GM12878 (cell line): ENCODE data around the gene PLEKHH2. TPM values are rescaled to one million over a fixed set of nuclear protein-coding genes. Genes with fewer than 3 reads are reported as not detected.

Experiments
- ATAC-seq: fragments of 200-7000 bp; cut with Tn5 transposase; 3 replicates; pipeline ENCODE4 v1.9.1; 2020; ENCODE audit warnings: mild to moderate bottlenecking, moderate library complexity
- BruUV-seq: library from RNA; stranded (reverse); fragments of 400-500 nt; replicated peaks from 2 replicates; lab custom pipeline; 2021; lab: Mats Ljungman, UMichigan
- CTCF ChIA-PET: fragments of 300-600 bp; sonication (Branson Sonifier 250); formaldehyde crosslinking; extraction: SDS; loops from one replicate; lab custom pipeline; 2021; ENCODE audit warnings: inconsistent platforms; lab: Yijun Ruan, JAX
- POLR2A ChIA-PET: fragments of 350-600 bp; formaldehyde crosslinking; extraction: SDS; loops from one replicate; lab custom pipeline; 2021; ENCODE audit warnings: inconsistent platforms; lab: Charles Lee
- RAD21 ChIA-PET: fragments of 300-600 bp; sonication (Branson Sonifier 250); formaldehyde crosslinking; loops from one replicate; lab custom pipeline; 2023; ENCODE audit warnings: antibody characterized with exemption; ENCODE audit not compliant: unreplicated experiment; lab: Charles Lee
- SMC1A ChIA-PET: fragments of 300-600 bp; sonication (Branson Sonifier 250); formaldehyde crosslinking; loops from one replicate; lab custom pipeline; 2023; ENCODE audit not compliant: unreplicated experiment, uncharacterized antibody; lab: Charles Lee
- DNase-seq: peaks from one replicate; pipeline ENCODE4 v3.0.0-alpha.2; 2011; ENCODE audit warnings: low read depth, low spot score
- FAIRE-seq: peaks from 3 replicates; lab custom pipeline; 2011; peaks lifted over from hg19 to GRCh38; lab: Jason Lieb, UNC
- H2AFZ ChIP-seq: 2 replicates; pipeline ENCODE4 v1.6.0; 2011; ENCODE audit warnings: low read depth, low read length, control low read depth; ENCODE audit not compliant: control insufficient read depth
- H3K27ac ChIP-seq: 2 replicates; pipeline ENCODE4 v1.5.1; 2011; ENCODE audit warnings: control low read depth; ENCODE audit not compliant: control insufficient read depth, insufficient read depth
- H3K27me3 ChIP-seq, 2 experiments: replicated peaks in 1 of 2; 2 replicates each; pipeline versions ENCODE4 v1.6.0 to v1.6.1; 2011; ENCODE audit warnings: low read length in 1 of 2; ENCODE audit not compliant: control insufficient read depth in 2 of 2, insufficient read depth in 2 of 2
- H3K36me3 ChIP-seq, 2 experiments: 2 replicates each; pipeline ENCODE4 v1.5.1; 2011; ENCODE audit warnings: low read length in 1 of 2; ENCODE audit not compliant: control insufficient read depth in 2 of 2, insufficient read depth in 2 of 2
- H3K4me1 ChIP-seq: 2 replicates; pipeline ENCODE4 v1.6.1; 2011; ENCODE audit warnings: mild to moderate bottlenecking, low read length, moderate library complexity, mixed read lengths; ENCODE audit not compliant: control insufficient read depth, insufficient read depth
- H3K4me2 ChIP-seq: 2 replicates; pipeline ENCODE4 v1.6.0; 2011; ENCODE audit warnings: control low read depth; ENCODE audit not compliant: control insufficient read depth, insufficient read depth
- H3K4me3 ChIP-seq: fragments of 200-600 bp; sonication (generic); 2 replicates; pipeline ENCODE4 v1.5.1; 2016
- H3K79me2 ChIP-seq: 2 replicates; pipeline ENCODE4 v1.6.0; 2011; ENCODE audit warnings: low read length; ENCODE audit not compliant: control insufficient read depth, insufficient read depth
- H3K9ac ChIP-seq: 2 replicates; pipeline ENCODE4 v1.8.0; 2011; ENCODE audit warnings: low read length, control low read depth, mixed read lengths; ENCODE audit not compliant: control insufficient read depth, insufficient read depth
- H3K9me3 ChIP-seq: replicated peaks from 3 replicates; pipeline ENCODE4 v1.5.1; 2011; ENCODE audit warnings: mild to moderate bottlenecking, low read length; ENCODE audit not compliant: control insufficient read depth, insufficient read depth
- H4K20me1 ChIP-seq: 2 replicates; pipeline ENCODE4 v1.6.0; 2011; ENCODE audit not compliant: control insufficient read depth, insufficient read depth
- BACH1 ChIP-seq: fragments of 450-650 bp; IDR thresholded peaks from 2 replicates; pipeline ENCODE4 v1.6.1; 2017; ENCODE audit warnings: mild to moderate bottlenecking, borderline replicate concordance
- GABPA ChIP-seq: IDR thresholded peaks from 2 replicates; pipeline ENCODE4 v1.6.1; 2014; ENCODE audit warnings: antibody characterized with exemption, low read depth, mild to moderate bottlenecking, inconsistent platforms
- IKZF2 ChIP-seq, 2 experiments: fragments of 450-650 bp; IDR thresholded peaks; 2 replicates each; pipeline ENCODE4 v1.6.1; 2017; ENCODE audit warnings: mild to moderate bottlenecking in 2 of 2, moderate library complexity in 2 of 2
- MEF2B ChIP-seq: fragments of 450-650 bp; IDR thresholded peaks from 2 replicates; pipeline ENCODE4 v1.6.1; 2018; ENCODE audit warnings: mild to moderate bottlenecking, moderate library complexity; ENCODE audit not compliant: partially characterized antibody, poor library complexity, severe bottlenecking
- MTA3 ChIP-seq: IDR thresholded peaks from 2 replicates; pipeline ENCODE4 v1.6.1; 2012; ENCODE audit warnings: low read length, inconsistent platforms, borderline replicate concordance
- POLR2A ChIP-seq: IDR thresholded peaks from 2 replicates; pipeline ENCODE4 v1.6.1; 2011; ENCODE audit warnings: low read depth, mild to moderate bottlenecking, low read length
- SUPT20H ChIP-seq: IDR thresholded peaks from 2 replicates; pipeline ENCODE4 v1.6.1; 2011; ENCODE audit warnings: low read depth, mild to moderate bottlenecking, low read length, moderate library complexity, borderline replicate concordance; ENCODE audit not compliant: control insufficient read depth
- YY1 ChIP-seq: IDR thresholded peaks from 2 replicates; pipeline ENCODE4 v1.6.1; 2011; ENCODE audit warnings: low read depth, mild to moderate bottlenecking, low read length
- WGBS: methylation state at CpG from one replicate; pipeline ENCODE4 v1.1.6; 2016; ENCODE audit warnings: low lambda C conversion rate; ENCODE audit not compliant: insufficient replicate concordance, insufficient coverage; ENCODE audit errors: missing lambda C conversion rate; 5-methylcytosine and 5-hydroxymethylcytosine counted together
- in situ Hi-C: fragments of 300-500 bp; cut with MboI; formaldehyde crosslinking; loops from 9 replicates; pipeline ENCODE4 v1.14.3; 2018; ENCODE audit warnings: mixed read lengths
- intact Hi-C: fragments of 100-400 bp; cut with micrococcal nuclease; formaldehyde crosslinking; loops from one replicate; pipeline ENCODE4 v1.14.2; 2022; ENCODE audit not compliant: unreplicated experiment
- polyA plus RNA-seq, 11 experiments: library from polyadenylated mRNA; depleted of rRNA in 4 of 11; unstranded in 6 of 11; stranded (reverse) in 5 of 11; fragments of >200 nt; fragmentation: Nextera tagmentation in 4 of 11; fragmentation: Illumina TruSeq in 1 of 11; extraction: Ambion mirVana in 4 of 11; extraction: Trizol in 1 of 11; gene quantifications; 1 replicate in 1 of 11; 2 replicates in 10 of 11; pipeline versions ENCODE4 v1.2.1 to v1.2.3, GENCODE V29; 2011 to 2016; ENCODE audit warnings: inconsistent platforms in 2 of 11, missing spikeins in 2 of 11, low read depth in 1 of 11
- total RNA-seq, 4 experiments: library from RNA; depleted of rRNA in 3 of 4; stranded (reverse); fragments of >200 nt in 3 of 4; fragmentation: Illumina TruSeq in 1 of 4; extraction: Trizol in 1 of 4; gene quantifications; 2 replicates each; pipeline versions ENCODE4 v1.2.1 to v1.2.3, GENCODE V29; 2013 to 2021
- TF ChIP-seq, protein P1 (sequence below): fragments of 450-650 bp; formaldehyde crosslinking; IDR thresholded peaks from 2 replicates; pipeline ENCODE4 v1.5.0; 2022; ENCODE audit warnings: mild to moderate bottlenecking, missing genetic modification characterization
- TF ChIP-seq, protein P2 (sequence below): IDR thresholded peaks from 2 replicates; pipeline ENCODE4 v1.6.1; 2011; ENCODE audit warnings: low read depth, low read length, improper control_type of control experiment, borderline replicate concordance
- TF ChIP-seq, protein P3 (sequence below): IDR thresholded peaks from 2 replicates; pipeline ENCODE4 v1.6.1; 2011; ENCODE audit warnings: mild to moderate bottlenecking, low read depth, low read length, moderate library complexity; ENCODE audit not compliant: insufficient replicate concordance
- TF ChIP-seq, protein P4 (sequence below): IDR thresholded peaks from 2 replicates; pipeline ENCODE4 v1.6.1; 2011; ENCODE audit warnings: borderline replicate concordance, low read depth, mild to moderate bottlenecking, moderate library complexity, mixed read lengths, low read length; ENCODE audit not compliant: insufficient read depth; ENCODE audit errors: extremely low read length
- TF ChIP-seq, protein P5 (sequence below): IDR thresholded peaks from 2 replicates; pipeline ENCODE4 v1.6.1; 2011; ENCODE audit warnings: borderline replicate concordance, low read depth, mild to moderate bottlenecking, moderate library complexity, low read length; ENCODE audit not compliant: insufficient read depth, poor library complexity, severe bottlenecking

The PLEKHH2 gene
- total and polyA plus RNA-seq, 10 of the 15 experiments (the other 5 are each of a cell fraction or from before 2014, with no cell fraction given), result not detected

DNA sequence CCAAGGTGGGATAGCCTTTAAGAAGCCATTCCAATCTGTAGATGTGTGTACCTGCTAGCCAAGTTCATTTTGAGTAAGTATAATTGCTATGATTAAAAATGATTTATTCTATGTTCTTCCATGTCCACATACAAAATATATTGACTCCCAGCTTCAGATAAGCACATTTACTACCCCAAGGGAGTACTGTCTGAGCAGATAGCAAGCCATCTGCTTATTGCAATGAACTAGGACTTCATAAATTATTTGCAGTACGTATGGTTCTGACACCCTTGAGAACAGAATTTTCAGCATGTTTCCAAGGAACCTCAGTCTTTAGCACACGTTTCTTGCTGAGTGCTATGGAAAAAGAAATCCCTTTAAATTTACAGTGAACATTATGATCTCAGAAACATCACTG lies 173.4 kb downstream of the PLEKHH2 start:
- no peaks in the 10 kb centered on the region for H3K9me3 ChIP-seq
- 37% methylated on average over 2 of the region's 2 CpGs for WGBS
- TF ChIP-seq IKZF2 (IDR thresholded peaks at IDR 0.05) (no peak), BACH1 (no peak), SUPT20H (no peak), YY1 (no peak), MEF2B (no peak), POLR2A (no peak), GABPA (no peak), MTA3 (no peak)
- TF ChIP-seq, protein P1, sequence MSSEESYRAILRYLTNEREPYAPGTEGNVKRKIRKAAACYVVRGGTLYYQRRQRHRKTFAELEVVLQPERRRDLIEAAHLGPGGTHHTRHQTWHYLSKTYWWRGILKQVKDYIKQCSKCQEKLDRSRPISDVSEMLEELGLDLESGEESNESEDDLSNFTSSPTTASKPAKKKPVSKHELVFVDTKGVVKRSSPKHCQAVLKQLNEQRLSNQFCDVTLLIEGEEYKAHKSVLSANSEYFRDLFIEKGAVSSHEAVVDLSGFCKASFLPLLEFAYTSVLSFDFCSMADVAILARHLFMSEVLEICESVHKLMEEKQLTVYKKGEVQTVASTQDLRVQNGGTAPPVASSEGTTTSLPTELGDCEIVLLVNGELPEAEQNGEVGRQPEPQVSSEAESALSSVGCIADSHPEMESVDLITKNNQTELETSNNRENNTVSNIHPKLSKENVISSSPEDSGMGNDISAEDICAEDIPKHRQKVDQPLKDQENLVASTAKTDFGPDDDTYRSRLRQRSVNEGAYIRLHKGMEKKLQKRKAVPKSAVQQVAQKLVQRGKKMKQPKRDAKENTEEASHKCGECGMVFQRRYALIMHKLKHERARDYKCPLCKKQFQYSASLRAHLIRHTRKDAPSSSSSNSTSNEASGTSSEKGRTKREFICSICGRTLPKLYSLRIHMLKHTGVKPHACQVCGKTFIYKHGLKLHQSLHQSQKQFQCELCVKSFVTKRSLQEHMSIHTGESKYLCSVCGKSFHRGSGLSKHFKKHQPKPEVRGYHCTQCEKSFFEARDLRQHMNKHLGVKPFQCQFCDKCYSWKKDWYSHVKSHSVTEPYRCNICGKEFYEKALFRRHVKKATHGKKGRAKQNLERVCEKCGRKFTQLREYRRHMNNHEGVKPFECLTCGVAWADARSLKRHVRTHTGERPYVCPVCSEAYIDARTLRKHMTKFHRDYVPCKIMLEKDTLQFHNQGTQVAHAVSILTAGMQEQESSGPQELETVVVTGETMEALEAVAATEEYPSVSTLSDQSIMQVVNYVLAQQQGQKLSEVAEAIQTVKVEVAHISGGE (CRISPR knock-in tag), result no peak
- TF ChIP-seq, protein P2, sequence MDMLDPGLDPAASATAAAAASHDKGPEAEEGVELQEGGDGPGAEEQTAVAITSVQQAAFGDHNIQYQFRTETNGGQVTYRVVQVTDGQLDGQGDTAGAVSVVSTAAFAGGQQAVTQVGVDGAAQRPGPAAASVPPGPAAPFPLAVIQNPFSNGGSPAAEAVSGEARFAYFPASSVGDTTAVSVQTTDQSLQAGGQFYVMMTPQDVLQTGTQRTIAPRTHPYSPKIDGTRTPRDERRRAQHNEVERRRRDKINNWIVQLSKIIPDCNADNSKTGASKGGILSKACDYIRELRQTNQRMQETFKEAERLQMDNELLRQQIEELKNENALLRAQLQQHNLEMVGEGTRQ, result no peak
- TF ChIP-seq, protein P3, sequence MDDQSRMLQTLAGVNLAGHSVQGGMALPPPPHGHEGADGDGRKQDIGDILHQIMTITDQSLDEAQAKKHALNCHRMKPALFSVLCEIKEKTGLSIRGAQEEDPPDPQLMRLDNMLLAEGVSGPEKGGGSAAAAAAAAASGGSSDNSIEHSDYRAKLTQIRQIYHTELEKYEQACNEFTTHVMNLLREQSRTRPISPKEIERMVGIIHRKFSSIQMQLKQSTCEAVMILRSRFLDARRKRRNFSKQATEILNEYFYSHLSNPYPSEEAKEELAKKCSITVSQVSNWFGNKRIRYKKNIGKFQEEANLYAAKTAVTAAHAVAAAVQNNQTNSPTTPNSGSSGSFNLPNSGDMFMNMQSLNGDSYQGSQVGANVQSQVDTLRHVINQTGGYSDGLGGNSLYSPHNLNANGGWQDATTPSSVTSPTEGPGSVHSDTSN, result no peak
- TF ChIP-seq, protein P4, sequence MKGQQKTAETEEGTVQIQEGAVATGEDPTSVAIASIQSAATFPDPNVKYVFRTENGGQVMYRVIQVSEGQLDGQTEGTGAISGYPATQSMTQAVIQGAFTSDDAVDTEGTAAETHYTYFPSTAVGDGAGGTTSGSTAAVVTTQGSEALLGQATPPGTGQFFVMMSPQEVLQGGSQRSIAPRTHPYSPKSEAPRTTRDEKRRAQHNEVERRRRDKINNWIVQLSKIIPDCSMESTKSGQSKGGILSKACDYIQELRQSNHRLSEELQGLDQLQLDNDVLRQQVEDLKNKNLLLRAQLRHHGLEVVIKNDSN, result no peak
- TF ChIP-seq, protein P5, sequence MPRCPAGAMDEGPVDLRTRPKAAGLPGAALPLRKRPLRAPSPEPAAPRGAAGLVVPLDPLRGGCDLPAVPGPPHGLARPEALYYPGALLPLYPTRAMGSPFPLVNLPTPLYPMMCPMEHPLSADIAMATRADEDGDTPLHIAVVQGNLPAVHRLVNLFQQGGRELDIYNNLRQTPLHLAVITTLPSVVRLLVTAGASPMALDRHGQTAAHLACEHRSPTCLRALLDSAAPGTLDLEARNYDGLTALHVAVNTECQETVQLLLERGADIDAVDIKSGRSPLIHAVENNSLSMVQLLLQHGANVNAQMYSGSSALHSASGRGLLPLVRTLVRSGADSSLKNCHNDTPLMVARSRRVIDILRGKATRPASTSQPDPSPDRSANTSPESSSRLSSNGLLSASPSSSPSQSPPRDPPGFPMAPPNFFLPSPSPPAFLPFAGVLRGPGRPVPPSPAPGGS, result no peak

More for the DNA sequence above, 173.4 kb downstream of the PLEKHH2 start:
- Histone ChIP-seq H3K79me2 (no peaks in the 10 kb centered on the region), H2AFZ (no peak overlapping the region), H3K4me2 (no peak overlapping the region), H3K36me3 (no peaks in the 10 kb centered on the region; a peak in 1 of 4 replicates), H3K4me3 (no peak overlapping the region), H3K27me3 (no peaks in the 10 kb centered on the region), H4K20me1 (no peaks in the 10 kb centered on the region), H3K27ac (no peak overlapping the region), H3K9ac (no peak overlapping the region), H3K4me1 (no peaks in the 10 kb centered on the region)
- no TSS peak for BruUV-seq
- FAIRE-seq (no peak), ATAC-seq (no peak), DNase-seq (no peak)
- in situ Hi-C loops (no loop called here), intact Hi-C loops (no loop called here)
- ChIA-PET POLR2A (no interaction called here), SMC1A (interaction anchor here (1.1 kb wide), 1 partner anchor 8 kb away, joined by 3 read pairs; no protein-coding TSS in a partner anchor), RAD21 (no interaction called here), CTCF (no interaction called here)
